Left lung (tissue), 10 donors: ENCODE results near the gene FBXO15. TPM values are rescaled to one million over a fixed set of nuclear protein-coding genes. Genes with fewer than 3 reads are reported as not detected.
A peak's percentile ranks its signal among the peaks of the same experiment; 100 is the strongest.

Source experiments
- ATAC-seq: fragments of 200-7000 bp; cut with Tn5 transposase; one replicate; pipeline ENCODE4 v1.9.1; 2020; ENCODE audit warnings: moderate library complexity
- DNase-seq, 4 donors: peaks; one replicate each; pipeline ENCODE4 v3.0.0-alpha.2; 2013 to 2020
- H3K27ac ChIP-seq, 2 donors: fragments of 200-600 bp; sonication (generic) in 1 of 2; one replicate each; pipeline versions ENCODE4 v1.5.0 to v1.8.0; 2020 to 2021
- H3K27me3 ChIP-seq, 2 donors: fragments of 200-600 bp; sonication (generic) in 1 of 2; one replicate each; pipeline versions ENCODE4 v1.5.0 to v1.8.0; 2020 to 2021
- H3K36me3 ChIP-seq, 2 donors: fragments of 200-600 bp; sonication (generic) in 1 of 2; one replicate each; pipeline versions ENCODE4 v1.5.0 to v1.8.0; 2020 to 2021
- H3K4me1 ChIP-seq, 2 donors: fragments of 200-600 bp; one replicate each; pipeline ENCODE4 v1.8.0; 2021
- H3K4me3 ChIP-seq, 2 donors: fragments of 200-600 bp; sonication (generic) in 1 of 2; one replicate each; pipeline versions ENCODE4 v1.5.0 to v1.8.0; 2020 to 2021; ENCODE audit warnings: mild to moderate bottlenecking in 1 of 2
- H3K9me3 ChIP-seq, 2 donors: fragments of 200-600 bp; sonication (generic) in 1 of 2; one replicate each; pipeline versions ENCODE4 v1.5.0 to v1.8.0; 2020 to 2021
- intact Hi-C, 2 donors: fragments of 100-400 bp; cut with DNase I; formaldehyde crosslinking; loops; one replicate each; pipeline versions ENCODE4 v1.11.2 to v1.14.2; 2022
- polyA plus RNA-seq, 6 donors: library from polyadenylated mRNA; unstranded; fragments of 120-200 nt; gene quantifications; one replicate each; pipeline ENCODE4 v1.2.1, GENCODE V29; 2013; ENCODE audit not compliant: insufficient read length in 6 of 6
- total RNA-seq, 2 donors: library from RNA; stranded (reverse); fragmentation: NEBNext Ultra II Directional; extraction: Animal tissue kit (Norgen Biotek cat#: 25700); gene quantifications; one replicate each; pipeline ENCODE4 v1.2.1, GENCODE V29; 2021
- TF ChIP-seq, protein P1 (sequence below), 2 donors: fragments of 200-600 bp; sonication (generic) in 1 of 2; IDR thresholded peaks; one replicate each; pipeline versions ENCODE4 v1.5.0 to v1.8.0; 2021; ENCODE audit warnings: antibody characterized with exemption in 2 of 2
- donor health status: DM: no; HTN: yes; CAD: no.
- donor health status: DM: no; HTN: no; CAD: no.

FBXO15 gene
- total and polyA plus RNA-seq, 8 donors = 1.1 to 5.0 (median 2.8) TPM

DNA sequence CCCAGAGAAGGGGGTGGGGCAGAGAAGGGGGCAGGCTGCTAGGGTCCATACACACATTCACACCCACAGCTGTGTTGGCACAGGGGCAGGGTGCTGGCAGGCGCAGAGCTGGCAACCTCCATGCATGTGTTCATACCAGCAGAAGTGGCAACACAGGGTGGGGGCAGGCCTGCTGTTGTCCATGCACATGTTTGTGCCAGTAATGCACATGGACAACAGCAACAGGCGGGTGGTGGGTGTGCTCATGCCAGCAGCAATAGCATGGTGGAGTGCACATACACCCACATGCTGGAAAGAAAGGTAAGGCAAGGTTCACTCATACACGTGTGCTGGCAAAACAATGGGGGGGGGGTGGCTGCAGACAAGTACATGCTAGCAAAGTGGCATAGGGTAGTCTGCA lies 54.7 kb downstream of the FBXO15 start:
- ATAC-seq = no peak
- Histone ChIP-seq H3K27ac (no peak overlapping the region), H3K36me3 (no peaks in the 10 kb centered on the region), H3K9me3 (peaks cover 0 to 7% of the 10 kb centered on the region in 2 donors), H3K4me3 (no peak overlapping the region), H3K27me3 (no peaks in the 10 kb centered on the region), H3K4me1 (no peaks in the 10 kb centered on the region)
- no peak for DNase-seq
- intact Hi-C loops = no loop called here
- TF ChIP-seq, protein P1, sequence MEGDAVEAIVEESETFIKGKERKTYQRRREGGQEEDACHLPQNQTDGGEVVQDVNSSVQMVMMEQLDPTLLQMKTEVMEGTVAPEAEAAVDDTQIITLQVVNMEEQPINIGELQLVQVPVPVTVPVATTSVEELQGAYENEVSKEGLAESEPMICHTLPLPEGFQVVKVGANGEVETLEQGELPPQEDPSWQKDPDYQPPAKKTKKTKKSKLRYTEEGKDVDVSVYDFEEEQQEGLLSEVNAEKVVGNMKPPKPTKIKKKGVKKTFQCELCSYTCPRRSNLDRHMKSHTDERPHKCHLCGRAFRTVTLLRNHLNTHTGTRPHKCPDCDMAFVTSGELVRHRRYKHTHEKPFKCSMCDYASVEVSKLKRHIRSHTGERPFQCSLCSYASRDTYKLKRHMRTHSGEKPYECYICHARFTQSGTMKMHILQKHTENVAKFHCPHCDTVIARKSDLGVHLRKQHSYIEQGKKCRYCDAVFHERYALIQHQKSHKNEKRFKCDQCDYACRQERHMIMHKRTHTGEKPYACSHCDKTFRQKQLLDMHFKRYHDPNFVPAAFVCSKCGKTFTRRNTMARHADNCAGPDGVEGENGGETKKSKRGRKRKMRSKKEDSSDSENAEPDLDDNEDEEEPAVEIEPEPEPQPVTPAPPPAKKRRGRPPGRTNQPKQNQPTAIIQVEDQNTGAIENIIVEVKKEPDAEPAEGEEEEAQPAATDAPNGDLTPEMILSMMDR (IDR thresholded peaks at IDR 0.05) = no peak

DNA sequence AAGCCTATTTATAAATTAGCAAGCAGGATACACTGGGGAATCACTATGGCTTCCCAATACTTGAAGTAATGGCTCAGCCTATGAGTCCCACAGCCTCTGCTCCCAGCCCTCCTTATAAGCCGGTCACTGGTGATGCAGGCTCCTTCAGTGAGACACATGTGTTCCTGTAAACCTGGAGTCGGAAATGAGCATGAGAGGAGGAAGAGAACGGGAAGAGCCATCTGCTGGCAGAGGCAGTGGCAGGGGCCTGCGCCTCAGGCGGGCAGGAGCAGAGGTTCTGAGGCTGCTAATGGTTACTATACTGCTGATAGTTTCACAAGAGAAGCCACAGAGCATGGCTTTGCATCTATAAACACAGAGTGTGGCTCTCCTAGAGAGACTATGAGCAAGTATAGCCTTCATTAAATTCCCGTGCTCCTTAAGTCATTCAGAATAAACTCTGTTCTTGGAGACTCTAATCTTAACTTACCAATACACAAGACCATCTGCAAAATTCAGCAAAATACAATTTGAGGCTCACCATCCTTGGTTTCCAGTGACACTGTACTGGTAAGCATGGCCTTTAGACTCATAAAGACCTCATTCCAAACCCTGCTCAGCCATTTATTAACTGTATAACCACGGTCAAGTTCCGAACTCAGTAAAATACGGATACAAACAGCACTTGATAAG lies 63.3 kb downstream of the FBXO15 start:
- Histone ChIP-seq H3K27me3 (no peaks in the 10 kb centered on the region), H3K4me3 (no peak overlapping the region), H3K36me3 (no peaks in the 10 kb centered on the region), H3K27ac (no peak overlapping the region), H3K9me3 (peaks cover 0 to 7% of the 10 kb centered on the region in 2 donors), H3K4me1 (no peaks in the 10 kb centered on the region)
- TF ChIP-seq, protein P1 (IDR thresholded peaks at IDR 0.05) = no peak
- ATAC-seq (no peak), DNase-seq (no peak)
- intact Hi-C loops = no loop called here

DNA sequence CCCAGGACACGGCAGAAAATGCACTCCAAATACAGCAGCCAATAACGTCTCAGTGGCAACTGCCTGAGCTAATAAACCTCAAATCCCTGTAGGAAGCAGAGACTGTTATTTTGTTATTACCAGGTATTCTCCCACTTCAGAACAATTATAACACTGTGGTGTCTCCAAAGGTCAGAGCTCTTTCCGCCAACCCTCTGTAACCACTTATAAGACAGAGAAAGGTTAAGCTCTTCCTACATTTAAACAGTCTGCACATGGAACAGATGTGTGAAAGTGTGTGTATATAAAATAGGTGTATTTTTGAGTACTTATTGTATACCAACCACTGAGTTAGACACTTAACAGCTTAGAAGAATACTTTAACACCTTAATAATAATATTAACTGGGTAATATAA lies 64.1 kb downstream of the FBXO15 start:
- intact Hi-C loops = no loop called here
- TF ChIP-seq, protein P1 (IDR thresholded peaks at IDR 0.05) = no peak
- Histone ChIP-seq H3K9me3 (peaks cover 0 to 2% of the 10 kb centered on the region in 2 donors), H3K27me3 (no peaks in the 10 kb centered on the region), H3K4me3 (no peak overlapping the region), H3K27ac (no peak overlapping the region), H3K4me1 (no peaks in the 10 kb centered on the region), H3K36me3 (no peaks in the 10 kb centered on the region)
- ATAC-seq = no peak
- DNase-seq = no peak

DNA sequence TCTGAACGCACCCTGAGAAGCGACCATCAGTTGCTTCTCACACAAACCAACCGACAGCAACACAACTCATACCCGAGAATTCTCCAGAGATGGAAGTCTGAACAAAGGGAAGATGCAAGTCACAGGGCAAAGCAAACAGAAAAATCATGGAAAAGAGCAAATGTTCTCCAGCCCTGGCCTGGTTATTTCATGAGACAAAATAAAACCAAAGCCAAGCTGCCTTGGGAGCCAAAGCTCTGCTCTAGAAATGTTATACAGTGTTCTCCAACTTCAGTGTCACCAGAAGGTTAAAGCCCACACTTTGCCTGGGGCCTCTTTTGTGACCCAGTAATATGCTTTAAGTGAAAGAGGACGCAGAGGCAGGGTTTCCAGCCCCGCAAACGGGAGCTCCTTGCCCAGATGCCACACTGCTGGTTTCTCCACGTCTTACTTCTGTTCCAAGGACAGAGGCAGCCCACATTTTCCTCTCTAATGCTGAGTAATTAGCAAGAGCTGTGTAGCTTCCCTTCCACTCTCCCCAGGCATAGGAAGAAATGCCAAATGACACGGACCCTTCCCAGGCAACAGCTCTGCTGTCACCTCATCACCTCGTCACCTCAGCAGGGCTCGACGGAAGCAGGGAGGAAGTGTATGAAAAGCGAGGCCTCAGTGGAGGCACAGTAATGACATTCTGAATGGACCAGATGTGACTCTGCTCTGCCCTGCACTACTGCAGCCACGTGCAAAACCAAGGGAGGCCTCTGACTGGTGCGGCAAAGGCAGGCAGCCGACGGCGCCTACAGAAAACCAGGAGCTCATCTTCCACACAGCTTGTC lies 64.7 kb downstream of the FBXO15 start:
- Histone ChIP-seq H3K27ac (no peak overlapping the region), H3K27me3 (no peaks in the 10 kb centered on the region), H3K9me3 (no peaks in the 10 kb centered on the region), H3K4me3 (no peak overlapping the region), H3K4me1 (no peaks in the 10 kb centered on the region), H3K36me3 (no peaks in the 10 kb centered on the region)
- intact Hi-C loops = no loop called here
- TF ChIP-seq, protein P1 (IDR thresholded peaks at IDR 0.05) = no peak
- ATAC-seq (no peak), DNase-seq (no peak)

DNA sequence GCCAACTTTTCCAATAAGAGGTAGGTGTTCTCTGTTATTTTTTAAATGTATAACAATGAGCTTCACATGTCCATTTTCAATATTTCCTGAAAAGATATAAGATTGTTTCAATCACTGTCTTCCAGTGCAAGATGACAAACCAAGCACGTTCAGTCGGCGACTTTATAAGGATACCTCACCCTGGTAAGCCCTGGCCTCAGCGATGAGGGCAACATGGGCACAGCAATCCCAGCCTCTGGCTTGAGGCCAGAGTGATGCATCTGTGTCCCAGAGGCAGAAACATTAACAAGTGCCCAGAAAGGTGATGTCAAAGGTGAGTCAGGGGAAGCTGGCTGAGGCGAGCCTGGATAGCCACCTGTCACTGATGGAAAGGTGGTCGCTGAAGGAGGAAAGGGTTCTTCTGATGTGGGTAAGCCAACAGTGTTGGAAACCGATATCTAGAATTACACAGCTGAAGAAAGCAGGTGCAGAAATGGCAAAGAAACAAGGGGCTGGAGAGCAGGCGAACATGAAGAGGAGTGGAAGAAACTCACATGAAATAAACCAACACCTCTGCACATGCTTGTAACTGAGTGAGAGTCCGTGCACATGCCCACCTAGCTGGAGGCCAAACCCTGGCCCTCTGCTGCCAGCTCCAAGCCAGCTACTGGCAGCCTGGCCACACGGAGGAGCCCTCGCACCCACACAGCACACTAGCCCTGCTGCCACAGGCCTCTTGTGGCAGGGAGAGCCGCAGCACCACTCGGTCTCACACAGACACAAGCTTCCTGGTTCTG lies 65.5 kb downstream of the FBXO15 start:
- Histone ChIP-seq H3K36me3 (no peaks in the 10 kb centered on the region), H3K9me3 (no peaks in the 10 kb centered on the region), H3K4me3 (no peak overlapping the region), H3K27me3 (no peaks in the 10 kb centered on the region), H3K4me1 (no peaks in the 10 kb centered on the region), H3K27ac (no peak overlapping the region)
- TF ChIP-seq, protein P1 (IDR thresholded peaks at IDR 0.05) = no peak
- ATAC-seq (peak; percentile 98), DNase-seq (peak in 3 of 4 donors; percentile 24 to 77 (median 40))
- intact Hi-C loops = no loop called here
